HG03045 (cell line): Measurements from ENCODE around the gene POLR2L.
A peak's percentile ranks its signal among the peaks of the same experiment; 100 is the strongest.

Experiments
- ATAC-seq: cut with Tn5 transposase; IDR thresholded peaks from one replicate; pipeline ENCODE4 v1.9.1; 2021; ENCODE audit warnings: mild to moderate bottlenecking, moderate library complexity; ENCODE audit not compliant: unreplicated experiment

POLR2L gene

DNA sequence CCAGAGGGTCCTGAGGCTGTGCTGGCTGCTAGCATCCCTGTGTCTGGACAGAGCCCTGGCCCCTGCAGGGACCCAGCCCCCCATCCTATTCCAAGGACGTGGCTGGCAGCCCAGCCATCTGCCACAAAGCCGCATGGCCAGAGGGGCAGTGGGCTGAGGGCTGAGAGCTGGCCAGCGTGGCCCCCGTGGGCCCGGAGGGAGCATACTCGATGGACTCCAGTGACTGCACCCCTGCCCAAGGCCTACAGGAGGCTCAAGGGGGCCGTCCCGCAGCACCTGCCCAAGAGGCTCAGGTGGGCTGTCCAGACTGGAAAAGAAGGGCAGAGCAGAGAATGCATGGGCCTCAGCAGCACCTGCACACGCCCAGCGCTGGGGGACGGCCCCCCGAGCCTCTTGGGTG, 13.5 kb upstream of the POLR2L start:
- no peak for ATAC-seq

DNA sequence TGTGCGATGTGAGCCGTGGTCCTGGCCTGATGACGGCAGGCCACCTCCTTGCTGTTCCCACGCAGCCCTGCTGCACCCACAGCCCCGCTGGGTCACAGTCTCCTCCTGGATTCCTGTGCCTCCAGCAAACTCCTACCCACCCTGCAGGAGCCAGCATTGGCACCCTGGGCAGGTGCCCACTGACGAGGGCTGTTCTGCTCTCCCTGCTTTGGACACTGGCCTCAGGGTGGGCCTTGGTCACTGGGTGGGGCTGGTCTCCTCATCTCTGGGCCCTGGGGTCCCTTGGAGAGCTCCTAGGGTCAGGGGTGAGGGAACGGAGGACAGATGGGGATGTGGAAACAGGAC, 13.0 kb upstream of the POLR2L start:
- ATAC-seq = no peak

GRCh38 chr11:854601-855329, 12.4 kb upstream of the POLR2L start:
- ATAC-seq = no peak

DNA sequence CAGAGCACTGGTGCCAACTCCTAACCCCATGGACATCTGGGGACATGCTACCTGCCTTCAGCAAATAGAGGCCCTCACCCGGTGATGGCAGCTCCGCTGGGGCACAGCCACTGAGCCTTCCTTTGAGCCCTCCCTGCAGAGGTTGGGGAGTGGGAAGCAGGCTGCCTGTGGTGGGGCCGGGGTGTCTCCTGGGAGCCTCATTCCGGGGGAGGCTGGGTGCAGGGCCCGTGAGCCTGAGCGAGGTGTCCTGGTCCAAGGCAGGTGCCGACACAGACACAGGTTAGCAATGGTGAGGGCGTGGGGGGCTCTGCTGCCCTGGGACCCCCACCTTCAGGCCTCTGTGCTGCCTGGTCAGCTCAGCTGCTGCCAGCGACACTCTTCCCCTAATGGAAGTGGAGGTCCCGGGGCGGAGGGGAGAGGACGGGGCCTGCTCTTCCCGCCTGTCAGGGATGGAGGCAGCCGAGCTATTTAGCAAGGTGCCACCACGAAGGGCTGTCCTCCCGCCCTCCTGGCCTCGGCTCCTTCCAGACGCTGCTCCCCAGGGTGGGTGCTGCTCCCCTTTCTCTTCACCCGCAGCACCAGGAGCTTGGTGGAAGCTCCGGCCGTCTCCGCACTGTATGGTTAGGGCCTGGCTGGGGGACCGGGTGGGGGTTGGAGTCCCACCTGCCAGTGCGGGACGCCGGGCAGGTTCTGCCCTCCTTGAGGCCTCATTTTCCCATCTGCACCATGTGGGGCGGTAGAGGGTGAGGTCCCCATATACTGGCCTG, 11.5 kb upstream of the POLR2L start:
- no peak for ATAC-seq

DNA sequence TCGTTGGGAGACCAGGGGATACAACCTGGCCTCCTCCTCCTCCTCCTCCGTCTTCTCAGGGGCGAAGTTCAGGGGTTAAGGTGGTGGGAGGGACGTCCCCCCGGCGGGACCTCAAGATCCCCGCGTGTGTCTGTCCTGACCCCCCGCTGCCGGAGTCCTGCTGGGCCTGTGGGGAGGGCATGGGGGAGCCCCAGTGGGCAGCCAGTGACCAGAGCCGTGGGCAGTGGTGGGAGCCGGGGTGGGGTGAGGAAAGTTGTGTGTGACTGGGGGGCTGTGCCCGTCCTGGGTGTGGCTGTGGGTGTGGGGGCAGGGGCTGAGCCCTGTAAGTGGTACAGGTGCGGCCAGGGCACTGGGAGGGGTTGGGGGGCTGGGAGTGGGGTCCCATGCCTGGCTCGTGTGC, 10.4 kb upstream of the POLR2L start:
- no peak for ATAC-seq

GRCh38 chr11:850775-851763, 8.7 kb upstream of the POLR2L start:
- ATAC-seq = no peak

DNA sequence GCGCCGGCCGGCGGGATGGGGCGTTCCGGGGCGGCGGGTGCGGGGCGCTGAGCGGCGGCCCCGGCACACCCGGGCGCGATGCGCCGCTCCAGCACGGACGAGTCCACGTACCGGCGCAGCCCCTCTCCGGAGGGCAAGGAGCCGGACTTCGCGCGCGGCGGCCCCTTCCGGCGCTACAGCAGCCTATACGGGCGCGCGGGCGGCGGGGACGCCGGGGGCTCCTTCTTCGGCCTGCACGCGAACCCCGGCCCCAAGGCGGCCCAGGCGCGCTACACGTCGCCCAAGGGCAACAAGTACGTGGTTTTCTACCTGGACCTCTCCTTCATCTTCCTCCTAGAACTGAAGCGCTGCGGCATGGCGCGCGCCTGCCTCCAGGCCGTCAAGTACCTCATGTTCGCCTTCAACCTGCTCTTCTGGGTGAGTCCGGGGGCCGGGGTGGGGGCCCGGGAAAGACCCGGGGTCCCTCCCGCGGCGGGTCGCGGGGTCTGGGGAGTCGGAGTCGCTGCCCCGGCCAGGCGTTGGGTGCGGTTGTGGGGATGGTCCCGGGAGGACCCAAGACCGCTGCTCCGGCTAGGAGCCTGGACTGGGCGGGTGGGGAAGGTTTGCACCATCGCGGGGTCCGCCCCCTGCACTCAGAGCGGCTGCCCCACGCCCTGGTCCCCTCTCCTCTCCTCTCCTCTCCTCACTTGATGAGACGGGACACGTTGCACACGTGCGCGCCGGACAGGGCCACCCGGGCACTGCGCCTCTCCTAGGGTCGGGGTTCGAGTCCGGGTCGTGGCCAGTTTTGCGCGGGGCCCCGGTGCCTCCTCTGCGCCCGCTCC, 7.8 kb upstream of the POLR2L start:
- ATAC-seq = no peak

DNA sequence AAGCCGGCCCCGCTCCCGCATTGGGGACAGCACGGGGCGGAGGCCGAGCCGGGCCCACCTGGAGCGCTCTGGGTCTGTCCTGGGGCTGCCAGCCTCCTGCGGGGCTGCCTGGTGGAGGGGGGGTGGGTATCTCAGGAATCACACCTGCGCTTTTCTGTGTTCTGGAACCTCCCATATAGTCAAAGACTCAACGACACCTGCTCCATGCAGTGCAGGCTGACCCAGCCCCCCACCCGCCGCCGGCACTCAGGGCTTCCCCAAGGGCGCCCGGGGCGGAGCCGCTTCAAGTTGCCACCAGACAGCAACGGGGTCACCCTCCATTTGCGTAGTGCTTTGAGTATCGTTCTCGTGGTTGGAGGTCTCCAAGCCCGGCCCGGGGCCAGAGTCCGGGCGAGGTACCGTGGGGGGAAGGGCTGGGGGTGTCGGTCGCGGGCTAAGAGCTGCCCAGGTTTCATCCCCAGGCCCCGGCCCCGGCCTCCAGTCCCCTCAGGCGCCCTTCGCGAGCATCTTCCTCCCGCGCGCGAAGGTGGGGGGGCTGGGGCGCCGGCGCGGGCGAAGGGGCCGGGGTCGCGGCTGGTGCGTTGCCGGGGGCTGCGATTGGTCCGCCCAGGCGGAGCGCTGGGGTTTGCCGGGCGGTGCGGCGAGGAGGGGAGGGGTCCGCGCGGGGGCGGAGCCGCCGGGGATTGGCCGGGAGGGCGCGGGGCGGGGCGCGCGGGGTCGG, 6.9 kb upstream of the POLR2L start:
- ATAC-seq = no peak

DNA sequence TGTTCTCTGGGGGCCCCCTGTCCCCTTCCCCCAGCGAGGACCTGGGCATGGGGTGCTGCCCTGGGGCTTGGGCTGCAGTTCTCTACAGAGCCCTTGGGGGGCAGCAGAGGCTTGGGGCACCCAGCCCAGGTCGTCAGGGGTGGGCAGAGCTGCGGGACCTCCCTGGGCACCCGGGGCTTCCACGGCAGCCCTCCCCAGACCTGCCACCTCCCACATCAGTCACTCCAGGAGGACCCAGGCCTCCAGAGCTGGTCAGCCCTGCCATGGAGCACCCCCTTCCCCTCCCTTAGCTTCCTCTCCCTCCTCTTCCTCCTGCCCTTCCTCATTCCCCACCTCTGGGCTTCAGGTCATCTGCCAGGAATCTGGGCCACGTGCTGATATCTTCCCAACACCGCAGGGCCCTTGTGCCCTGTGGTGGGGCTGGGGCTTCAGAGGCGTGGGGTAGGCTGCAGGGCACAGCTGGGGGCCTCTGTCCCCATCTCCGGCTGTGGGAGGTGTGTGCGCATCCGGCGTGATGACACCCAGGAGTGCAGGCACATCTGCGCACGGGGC, 6.1 kb upstream of the POLR2L start:
- no peak for ATAC-seq

DNA sequence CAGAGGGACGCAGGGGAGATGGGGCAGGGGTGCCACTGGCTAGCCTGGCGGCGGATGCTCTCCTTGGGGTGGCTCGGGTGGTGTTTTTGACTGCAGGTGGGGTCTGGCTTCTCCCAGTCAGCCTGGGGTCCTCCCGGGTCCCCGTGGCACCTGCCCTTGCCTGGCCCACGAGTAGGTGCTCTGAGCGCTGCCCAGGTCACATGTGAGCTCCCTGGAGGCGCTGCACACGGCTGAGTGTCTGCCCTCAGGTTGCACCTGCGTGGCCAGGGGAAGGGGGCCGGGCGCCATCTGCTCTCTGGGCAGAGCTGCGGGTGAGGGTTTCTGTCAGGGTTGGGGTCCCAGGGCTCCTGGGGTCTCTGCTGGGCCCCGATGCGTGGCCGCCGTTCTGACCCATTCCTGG, 5.5 kb upstream of the POLR2L start:
- no peak for ATAC-seq

- ATAC-seq = no peak
These were observed 4.3 kb upstream of the POLR2L start for GRCh38 chr11:846496-847098.

GRCh38 chr11:845872-846495, 3.7 kb upstream of the POLR2L start:
- ATAC-seq = no peak

- no peak for ATAC-seq
These were observed 2.6 kb upstream of the POLR2L start for GRCh38 chr11:844693-845644.

- no peak for ATAC-seq
These were observed 1.7 kb upstream of the POLR2L start for GRCh38 chr11:843818-844692.

DNA sequence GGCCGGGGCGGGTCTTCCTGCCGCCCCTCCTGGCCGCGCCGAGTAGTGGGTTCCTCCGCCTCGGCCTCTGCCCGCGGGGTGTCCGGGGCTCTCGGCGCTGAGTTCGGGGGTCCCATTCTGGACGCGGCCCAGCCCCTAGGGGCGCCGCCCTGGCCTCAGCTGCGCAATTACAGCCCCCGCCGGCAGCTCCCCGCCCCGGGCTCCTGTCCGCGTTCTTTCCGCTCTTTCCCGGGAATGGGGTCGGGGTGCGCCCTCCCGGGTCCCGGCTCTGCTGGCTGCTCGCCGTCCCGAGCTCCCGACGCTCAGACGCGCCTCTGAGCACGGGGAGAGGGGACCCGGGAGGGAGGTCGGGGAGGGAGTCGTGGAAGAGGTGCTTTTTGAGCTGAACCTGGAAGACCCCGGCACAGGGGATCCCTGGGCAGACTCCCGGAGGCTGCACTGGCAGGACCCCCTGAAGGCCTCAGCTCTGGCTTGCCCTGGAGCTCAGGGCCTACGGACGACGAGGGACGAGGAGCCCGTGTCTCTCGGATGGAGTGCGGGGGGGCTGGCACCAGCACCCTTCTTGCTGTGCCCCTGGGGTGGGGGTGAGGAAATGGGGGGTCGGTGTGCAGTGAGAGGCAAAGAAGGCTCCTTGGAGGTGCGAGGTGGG, 881 bp upstream of the POLR2L start:
- no peak for ATAC-seq

DNA sequence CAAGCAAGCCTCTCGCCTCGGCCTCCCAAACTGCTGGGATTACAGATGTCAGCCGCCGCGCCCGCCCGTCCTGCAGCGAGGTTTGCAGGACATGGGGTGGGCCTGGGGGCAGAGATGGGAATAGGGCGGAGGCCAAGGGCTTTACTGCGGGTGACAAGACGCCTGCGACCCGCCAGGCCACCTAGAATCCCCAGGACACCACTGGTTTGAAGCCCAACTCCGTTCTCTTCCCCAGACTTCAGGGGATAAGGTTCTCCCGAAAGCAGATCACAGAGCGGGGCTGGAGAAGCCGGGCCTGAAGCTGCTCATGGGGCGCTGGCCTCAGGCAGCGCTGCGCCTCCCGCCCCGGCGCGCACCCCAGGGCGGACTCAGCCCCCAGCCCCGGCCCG, 354 bp downstream of the POLR2L start:
- peak; percentile 21 for ATAC-seq
